Right ventricle myocardium inferior (tissue), 1 donor: Measurements from ENCODE around the gene BPIFB1. TPM values are rescaled to one million over a fixed set of nuclear protein-coding genes. Genes with fewer than 3 reads are reported as not detected.

Experiments used
- ATAC-seq: fragments of 200-7000 bp; cut with Tn5 transposase; one replicate; pipeline ENCODE4 v1.9.1; 2020; ENCODE audit warnings: mild to moderate bottlenecking, moderate library complexity
- DNase-seq: peaks from one replicate; pipeline ENCODE4 v3.0.0; 2021; ENCODE audit errors: missing footprints
- intact Hi-C: fragments of 100-400 bp; cut with DNase I; formaldehyde crosslinking; loops from one replicate; pipeline ENCODE4 v1.11.0; 2022
- total RNA-seq: library from RNA; stranded (reverse); fragmentation: NEBNext Ultra II Directional; extraction: Animal tissue kit (Norgen Biotek cat#: 25700); gene quantifications from one replicate; pipeline ENCODE4 v1.2.1, GENCODE V29; 2021
- donor health status: DM: no; HTN: yes; CAD: no; lungs with severe emphysema.

The BPIFB1 gene
- total RNA-seq, 1 donor from 2014 or later: not detected

DNA sequence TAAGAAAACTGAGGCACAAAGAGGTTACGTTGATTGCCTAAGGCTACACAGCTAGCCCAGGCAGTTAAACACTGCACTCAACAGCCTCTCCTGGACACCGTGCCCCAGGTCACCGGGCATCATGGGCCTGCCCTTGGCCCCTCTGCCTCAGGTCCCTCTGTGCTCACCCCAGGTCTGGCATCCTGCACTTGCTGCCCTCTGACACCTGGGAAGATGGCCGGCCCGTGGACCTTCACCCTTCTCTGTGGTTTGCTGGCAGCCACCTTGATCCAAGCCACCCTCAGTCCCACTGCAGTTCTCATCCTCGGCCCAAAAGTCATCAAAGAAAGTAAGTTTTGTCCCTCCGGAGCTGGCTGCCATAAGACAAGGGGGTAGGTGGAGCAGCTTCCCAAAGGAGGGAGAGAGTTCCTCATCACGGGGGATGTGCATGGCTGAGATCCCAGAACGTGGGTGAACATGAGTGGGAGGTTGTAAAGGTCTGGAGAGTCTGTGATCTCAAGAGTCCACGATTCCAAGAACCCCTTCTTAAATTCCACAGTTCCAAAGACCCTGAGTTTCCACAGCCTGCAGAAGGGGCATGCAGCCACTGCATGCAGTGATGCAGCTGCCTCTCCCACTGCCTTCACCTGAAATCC, 3.0 kb downstream of the BPIFB1 start:
- no peak for ATAC-seq
- intact Hi-C loops: loop anchor here (10.0 kb wide), 1 partner anchor 61 kb away; no protein-coding TSS in a partner anchor
- DNase-seq: no peak

DNA sequence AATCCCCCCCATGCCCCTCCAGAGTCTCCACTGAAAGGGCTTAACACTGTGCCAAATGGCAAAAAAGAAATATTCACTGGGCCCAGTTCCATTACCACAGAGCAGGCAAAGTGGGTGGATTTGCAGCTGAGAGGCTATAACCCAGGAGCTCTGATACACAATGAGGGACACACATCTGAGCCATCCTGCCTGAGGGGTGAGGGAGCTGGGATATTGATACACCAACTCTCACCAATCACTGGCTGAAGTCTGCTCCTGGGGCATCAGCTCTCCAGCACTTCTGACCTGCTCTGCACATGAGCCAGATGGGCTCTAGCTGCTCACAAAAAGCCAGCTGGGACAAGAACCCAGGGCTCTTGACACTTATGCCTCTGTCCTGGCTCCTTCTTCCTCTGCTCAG, 4.9 kb downstream of the BPIFB1 start:
- ATAC-seq: no peak
- intact Hi-C loops: loop anchor here (10.0 kb wide), 1 partner anchor 63 kb away; no protein-coding TSS in a partner anchor
- DNase-seq: no peak

DNA sequence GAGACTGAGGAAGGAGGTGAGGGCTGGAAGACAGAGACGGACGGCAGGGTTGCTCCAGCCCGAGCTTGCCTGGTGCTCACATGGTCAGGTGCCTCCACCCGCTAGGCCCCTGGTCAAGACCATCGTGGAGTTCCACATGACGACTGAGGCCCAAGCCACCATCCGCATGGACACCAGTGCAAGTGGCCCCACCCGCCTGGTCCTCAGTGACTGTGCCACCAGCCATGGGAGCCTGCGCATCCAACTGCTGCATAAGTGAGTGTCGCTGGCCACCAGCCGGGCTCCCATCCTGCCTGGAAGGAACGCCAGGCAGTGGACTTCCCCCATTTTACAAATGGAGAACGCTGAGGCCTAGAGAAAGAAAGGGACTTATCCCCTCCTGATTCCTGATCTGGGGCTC, 7.8 kb downstream of the BPIFB1 start:
- DNase-seq (no peak), ATAC-seq (no peak)
- intact Hi-C loops: loop anchor here (10.0 kb wide), 1 partner anchor 496 kb away; no protein-coding TSS in a partner anchor

DNA sequence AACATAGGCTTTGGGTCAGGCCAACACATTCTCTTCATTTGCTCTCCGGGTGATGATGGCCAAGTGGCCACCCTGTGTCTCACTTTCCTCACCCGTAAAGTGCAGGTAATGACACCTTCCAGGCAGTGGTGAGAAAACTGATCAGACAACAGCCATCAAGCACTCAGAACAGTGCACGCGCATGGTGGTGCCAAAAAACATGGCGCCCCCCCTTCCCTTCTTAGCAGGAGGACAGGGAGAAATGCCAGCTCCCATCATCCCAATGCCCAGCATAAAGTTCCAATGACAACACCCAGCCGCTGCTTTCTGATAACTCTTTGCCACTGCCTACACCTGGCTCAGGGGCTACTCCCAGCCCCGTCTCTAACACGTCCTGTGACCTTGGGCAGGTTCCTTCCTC, 8.4 kb downstream of the BPIFB1 start:
- no peak for ATAC-seq
- DNase-seq: no peak
- intact Hi-C loops: loop anchor here (10.0 kb wide), 1 partner anchor 497 kb away; no protein-coding TSS in a partner anchor

- intact Hi-C loops: loop anchor here (10.0 kb wide), 1 partner anchor 497 kb away; no protein-coding TSS in a partner anchor
- no peak for ATAC-seq
- DNase-seq: no peak
Observed at GRCh38 chr20:33291830-33292355, 8.9 kb downstream of the BPIFB1 start.

- no peak for ATAC-seq
- intact Hi-C loops: loop anchor here (10.0 kb wide), 1 partner anchor 501 kb away; no protein-coding TSS in a partner anchor
- DNase-seq: no peak
Observed at GRCh38 chr20:33296206-33296605, 13.2 kb downstream of the BPIFB1 start.

- ATAC-seq (no peak), DNase-seq (no peak)
- intact Hi-C loops: loop anchor here (2.0 to 10.0 kb wide), 2 partner anchors 396 to 504 kb away; no protein-coding TSS in a partner anchor
Observed at GRCh38 chr20:33298391-33298790, 15.4 kb downstream of the BPIFB1 start.

DNA sequence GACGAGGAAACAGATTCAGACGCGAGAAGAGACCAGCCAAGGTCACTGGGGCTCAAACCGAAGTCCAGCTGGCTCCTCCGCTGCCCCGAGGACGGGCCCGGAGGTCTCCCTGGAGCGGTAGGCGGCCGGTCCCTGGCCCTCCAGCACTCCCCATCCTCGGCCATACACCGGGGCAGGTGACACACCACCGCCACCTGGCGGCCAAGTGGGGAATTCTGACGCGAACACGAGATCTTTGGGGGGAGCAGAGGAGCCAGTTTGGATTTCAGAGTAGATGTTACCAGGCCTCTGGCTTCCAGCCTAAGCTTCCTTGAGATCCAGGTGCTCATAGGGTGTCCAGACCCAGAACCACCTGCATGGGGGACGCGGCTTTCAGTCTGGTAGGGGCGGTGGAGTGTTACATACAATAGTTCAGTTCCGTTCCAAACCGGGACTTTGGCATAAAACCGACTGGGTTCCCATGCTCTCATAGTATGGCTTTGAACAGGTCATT, 16.1 kb downstream of the BPIFB1 start:
- ATAC-seq: peak; percentile 50
- DNase-seq: peak; percentile 81

DNA sequence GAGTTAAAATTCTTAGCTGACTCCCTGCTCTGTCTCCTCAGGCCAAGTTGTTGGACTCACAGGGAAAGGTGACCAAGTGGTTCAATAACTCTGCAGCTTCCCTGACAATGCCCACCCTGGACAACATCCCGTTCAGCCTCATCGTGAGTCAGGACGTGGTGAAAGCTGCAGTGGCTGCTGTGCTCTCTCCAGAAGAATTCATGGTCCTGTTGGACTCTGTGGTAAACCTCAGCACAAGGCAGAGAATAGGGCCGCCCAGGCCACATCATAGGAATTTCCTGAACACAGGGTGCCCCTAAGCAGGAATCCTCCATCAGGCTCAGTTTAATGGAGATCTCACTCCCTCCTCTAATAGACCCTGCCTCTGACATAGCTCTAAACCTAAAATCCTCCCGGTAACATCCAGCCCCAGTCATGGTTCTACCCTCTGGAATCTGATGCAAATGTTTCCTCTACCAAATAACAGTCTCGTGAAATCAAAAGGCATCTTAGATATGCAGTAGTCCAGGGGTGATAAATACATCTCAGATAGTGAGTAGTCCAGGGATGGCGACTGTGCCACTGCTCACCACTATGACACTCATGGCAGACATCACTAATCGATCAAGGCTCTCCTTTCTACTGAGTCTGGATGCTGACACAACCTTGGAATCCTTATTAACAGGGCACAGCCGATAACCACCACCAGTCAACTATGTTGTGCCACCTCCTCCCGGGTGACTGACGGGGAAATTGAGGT, 18.3 kb downstream of the BPIFB1 start:
- no peak for DNase-seq
- intact Hi-C loops: no loop called here

More for the DNA sequence above, 16.1 kb downstream of the BPIFB1 start:
- intact Hi-C loops: loop anchor here (2.0 to 10.0 kb wide), 2 partner anchors 396 to 504 kb away; no protein-coding TSS in a partner anchor

DNA sequence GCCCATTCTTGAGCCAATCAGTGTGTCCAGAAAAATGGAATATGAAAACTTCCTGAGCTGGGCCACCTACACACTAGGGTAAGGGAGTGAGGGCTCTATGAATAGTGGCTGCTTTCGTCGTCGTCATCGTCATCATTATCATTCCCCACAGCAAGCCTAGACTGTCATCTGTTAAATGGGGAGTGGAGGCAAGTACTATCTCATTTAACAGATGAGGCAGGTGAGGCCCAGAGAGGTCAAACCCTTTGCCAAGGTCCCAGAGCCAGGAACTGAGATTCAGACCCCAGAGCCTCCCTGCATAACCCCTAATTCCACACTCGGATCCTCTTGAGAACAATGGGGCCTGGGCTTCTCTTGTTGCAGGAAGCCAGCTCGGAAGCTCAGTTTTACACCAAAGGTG, 20.6 kb downstream of the BPIFB1 start:
- intact Hi-C loops: no loop called here
- DNase-seq: no peak
- ATAC-seq: no peak

More for the DNA sequence above, 18.3 kb downstream of the BPIFB1 start:
- no peak for ATAC-seq

DNA sequence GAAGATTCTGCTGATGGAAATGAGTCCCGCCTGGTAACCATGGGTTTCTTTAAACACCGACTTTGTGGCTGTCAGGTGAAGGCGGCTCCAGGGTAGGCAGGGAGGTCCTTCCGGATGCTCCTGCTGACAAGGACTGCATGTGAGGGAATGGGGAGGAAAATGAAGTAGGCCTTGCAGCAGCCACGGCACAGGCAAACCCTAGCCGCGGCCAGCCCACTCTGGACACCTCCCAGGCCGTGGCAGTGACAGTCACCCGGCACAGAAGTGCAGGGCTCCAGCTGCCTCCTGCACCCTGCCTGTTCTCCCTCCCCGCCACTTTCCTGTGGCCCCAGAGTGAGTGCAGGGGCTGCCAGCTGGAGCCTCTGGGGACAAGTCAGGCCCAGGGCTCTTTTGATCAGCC, 21.0 kb downstream of the BPIFB1 start:
- intact Hi-C loops: no loop called here
- ATAC-seq (no peak), DNase-seq (no peak)

DNA sequence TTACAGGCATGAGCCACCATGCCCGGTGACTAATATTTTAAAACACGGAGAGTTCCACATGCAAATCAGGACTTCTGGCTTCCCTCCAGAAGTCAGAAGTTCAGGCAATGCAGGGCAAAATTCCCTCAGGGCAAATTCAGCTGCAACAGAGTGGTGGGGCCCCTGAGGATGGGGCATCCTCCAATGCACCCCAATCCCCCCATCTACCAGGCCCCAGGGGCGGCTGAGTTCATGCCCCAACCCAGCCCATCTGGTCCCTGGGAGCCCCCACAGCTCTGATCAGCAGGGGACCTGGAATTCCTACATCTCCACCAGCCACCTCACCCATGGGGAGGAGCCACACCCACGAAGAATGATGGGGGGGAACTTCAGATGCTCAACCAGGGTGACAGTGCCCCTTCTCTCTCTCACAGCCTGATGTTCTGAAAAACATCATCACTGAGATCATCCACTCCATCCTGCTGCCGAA, 22.6 kb downstream of the BPIFB1 start:
- intact Hi-C loops: no loop called here
- DNase-seq (no peak), ATAC-seq (no peak)

- ATAC-seq (no peak), DNase-seq (no peak)
- intact Hi-C loops: no loop called here
Observed at GRCh38 chr20:33306228-33306627, 23.2 kb downstream of the BPIFB1 start.

DNA sequence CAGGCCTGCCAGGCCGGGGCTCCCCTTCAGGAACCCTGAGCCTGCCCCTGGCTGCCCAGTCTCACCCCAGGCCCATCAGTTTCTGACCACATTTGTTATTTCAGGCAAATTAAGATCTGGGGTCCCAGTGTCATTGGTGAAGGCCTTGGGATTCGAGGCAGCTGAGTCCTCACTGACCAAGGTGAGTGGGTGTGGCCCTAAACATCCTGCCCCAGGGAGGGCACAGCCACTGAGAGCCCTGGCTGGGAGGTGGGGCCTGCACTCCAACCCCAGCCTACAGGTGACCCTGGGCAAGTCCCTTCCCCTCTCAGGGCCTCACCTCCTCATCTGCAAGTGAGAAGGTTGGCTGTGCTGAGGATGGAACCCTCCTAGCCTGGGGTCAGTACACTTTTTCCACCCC, 23.8 kb downstream of the BPIFB1 start:
- intact Hi-C loops: no loop called here
- no peak for DNase-seq
- no peak for ATAC-seq

- ATAC-seq: no peak
- no peak for DNase-seq
- intact Hi-C loops: no loop called here
Observed at GRCh38 chr20:33308668-33309067, 25.7 kb downstream of the BPIFB1 start.

DNA sequence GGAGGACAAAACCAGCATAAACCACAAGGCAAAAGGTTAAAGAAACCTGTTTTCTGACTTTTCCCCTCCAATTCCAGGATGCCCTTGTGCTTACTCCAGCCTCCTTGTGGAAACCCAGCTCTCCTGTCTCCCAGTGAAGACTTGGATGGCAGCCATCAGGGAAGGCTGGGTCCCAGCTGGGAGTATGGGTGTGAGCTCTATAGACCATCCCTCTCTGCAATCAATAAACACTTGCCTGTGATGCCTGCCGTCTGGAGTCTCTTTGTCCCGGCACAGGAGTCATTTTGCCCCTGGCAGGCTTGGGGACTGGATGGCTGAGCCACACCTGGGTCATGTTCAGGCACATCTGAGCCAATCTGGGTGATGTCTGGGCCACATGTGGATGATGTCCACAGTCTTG, 26.6 kb downstream of the BPIFB1 start:
- intact Hi-C loops: no loop called here
- no peak for DNase-seq
- no peak for ATAC-seq

GRCh38 chr20:33310327-33310899, 27.4 kb downstream of the BPIFB1 start:
- DNase-seq: no peak
- intact Hi-C loops: no loop called here
- no peak for ATAC-seq

DNA sequence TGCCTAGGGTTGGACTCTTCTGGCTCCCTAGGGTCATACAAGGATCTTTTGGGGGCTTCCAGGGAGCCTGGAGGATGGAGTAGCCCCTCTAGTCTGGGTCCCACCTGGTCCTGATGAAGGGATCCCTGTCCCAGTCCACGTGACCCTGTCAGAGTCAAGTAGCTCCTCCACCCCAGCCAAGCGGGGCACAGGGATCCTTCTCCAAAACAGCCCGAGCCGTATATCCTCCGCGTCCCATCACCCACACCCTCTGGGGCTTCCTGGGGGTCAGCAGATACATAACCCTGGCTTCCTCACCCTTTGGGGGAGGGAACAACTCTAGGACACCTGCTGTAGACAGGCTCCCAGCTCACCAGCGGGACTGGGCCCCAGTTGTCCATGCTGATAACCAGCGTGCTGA, 28.0 kb downstream of the BPIFB1 start:
- no peak for ATAC-seq
- intact Hi-C loops: no loop called here
- no peak for DNase-seq

GRCh38 chr20:33311996-33312395, 29.0 kb downstream of the BPIFB1 start:
- intact Hi-C loops: no loop called here
- ATAC-seq (no peak), DNase-seq (no peak)
